Activated effector memory CD4-positive, alpha-beta T cell treated with Interleukin-2 at 50 U/mL for 16 hours (primary cell): ENCODE results near the gene MAN2B2.
A peak's percentile ranks its signal among the peaks of the same experiment; 100 is the strongest.
"Not testable (repeated sequence)": the region's sequence is repeated elsewhere in the genome, so short reads cannot be mapped to it uniquely, and the experiment has no call there.

Experiments
- DNase-seq: peaks from one replicate; pipeline ENCODE4 v3.0.0-alpha.2; 2020

Gene MAN2B2

DNA sequence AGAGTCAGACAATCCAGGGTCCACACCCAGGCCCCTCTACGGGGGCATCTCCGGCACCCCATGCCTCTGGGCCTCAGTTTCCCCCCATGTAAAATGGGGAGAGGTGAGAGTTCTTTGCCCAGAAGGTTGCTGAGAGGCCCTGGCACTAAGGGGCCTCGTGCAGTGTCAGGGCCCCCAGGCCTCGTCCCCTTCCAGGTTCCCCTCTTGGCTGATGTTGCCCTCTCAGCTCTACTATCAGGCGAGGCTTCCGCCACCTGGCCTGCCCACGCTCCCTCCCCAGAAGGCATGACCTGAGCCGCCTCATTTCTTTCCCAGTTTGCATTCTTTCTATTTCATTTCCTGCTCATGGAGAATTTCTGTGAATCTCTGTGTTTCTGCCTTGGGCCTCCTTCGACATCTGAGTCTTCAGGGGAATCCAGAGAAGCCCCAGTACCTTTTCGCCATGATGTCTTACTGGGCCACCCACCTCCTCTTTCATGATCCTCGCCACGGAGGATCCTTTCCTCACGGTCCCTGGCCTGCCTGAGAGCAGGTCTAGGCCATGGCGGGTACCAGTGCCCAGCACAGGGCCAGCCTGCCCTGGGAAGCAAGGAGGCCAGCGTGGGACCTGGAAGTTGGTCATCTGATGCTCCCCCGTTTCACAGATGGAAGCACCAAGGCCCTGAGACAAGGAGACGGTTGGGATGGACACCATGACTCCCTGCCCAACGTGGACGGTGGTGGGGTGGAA, 43.6 kb downstream of the MAN2B2 start:
- no peak for DNase-seq

DNA sequence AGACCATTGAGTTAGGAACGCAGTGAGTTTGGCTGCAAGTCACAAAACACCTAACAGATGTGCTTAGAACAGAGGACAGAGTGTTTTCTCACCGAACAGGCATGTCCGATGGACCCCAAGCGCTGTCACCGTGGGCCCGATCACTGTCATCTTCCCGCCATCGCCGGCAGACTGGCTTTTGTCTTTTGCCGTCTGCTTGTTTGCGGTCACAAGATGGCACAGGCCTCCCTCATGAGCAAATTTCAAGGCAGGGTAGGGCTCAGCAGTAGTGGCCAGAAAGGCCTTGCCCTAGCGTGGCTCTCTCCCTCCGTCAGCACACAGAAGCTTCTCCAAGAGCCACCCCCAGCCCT, 44.1 kb downstream of the MAN2B2 start:
- no peak for DNase-seq

DNA sequence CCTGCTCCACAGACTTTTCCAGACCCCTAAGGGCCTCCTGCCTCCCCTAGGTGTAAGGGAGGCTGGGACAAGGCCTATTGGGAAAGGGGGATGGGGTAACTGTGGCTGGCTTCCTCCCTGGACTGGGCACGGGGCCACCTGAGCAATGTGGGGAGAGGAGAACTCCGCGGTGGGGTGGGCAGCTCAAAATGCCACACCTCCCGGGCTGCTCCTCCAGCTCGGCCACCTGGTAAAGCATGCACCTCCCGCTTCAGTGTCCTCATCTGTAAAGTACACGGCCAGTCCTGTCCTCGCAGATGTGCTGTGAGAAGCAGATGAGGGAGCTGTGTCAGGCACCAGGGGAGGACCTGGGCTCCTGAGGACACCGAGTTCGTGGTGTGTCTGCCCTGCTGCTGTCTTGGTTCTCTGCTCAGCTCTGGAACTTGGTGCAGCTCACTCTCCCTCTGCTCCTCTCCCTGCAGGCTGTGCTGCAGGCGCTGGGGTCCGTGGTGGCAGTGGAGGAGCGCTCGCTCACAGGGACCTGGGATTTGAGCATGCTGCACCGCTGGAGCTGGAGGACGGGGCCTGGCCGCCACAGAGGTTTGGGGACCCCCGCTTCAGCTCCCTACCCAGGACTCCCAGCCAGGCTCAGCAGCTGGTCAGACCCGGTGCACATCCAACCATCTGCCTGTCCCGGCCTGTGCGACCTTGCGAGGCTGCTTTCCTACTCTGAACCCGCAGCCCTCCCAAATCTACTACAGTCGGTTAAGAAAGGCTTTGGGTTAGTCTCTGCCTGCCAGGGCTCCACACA, 44.7 kb downstream of the MAN2B2 start:
- no peak for DNase-seq

DNA sequence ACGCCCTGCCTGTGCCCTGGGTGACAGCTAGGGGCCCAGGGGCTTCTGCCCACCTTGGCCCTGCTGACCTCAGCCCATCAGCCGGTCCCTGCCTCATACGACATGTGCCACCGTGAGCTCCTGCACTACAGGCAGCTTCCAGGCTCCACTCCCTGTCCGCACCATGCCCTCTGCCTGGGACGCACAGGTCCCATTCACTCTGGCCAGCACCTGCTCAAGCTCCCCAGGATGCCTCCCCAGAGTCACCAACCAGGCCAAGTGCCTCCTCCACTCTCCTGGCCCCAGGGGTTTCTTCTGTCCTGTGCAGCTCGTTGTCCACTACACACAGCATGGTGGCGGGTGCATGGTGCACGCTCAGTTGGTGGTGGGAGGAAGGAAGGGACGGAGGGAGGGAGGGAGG, 45.3 kb downstream of the MAN2B2 start:
- DNase-seq = no peak

DNA sequence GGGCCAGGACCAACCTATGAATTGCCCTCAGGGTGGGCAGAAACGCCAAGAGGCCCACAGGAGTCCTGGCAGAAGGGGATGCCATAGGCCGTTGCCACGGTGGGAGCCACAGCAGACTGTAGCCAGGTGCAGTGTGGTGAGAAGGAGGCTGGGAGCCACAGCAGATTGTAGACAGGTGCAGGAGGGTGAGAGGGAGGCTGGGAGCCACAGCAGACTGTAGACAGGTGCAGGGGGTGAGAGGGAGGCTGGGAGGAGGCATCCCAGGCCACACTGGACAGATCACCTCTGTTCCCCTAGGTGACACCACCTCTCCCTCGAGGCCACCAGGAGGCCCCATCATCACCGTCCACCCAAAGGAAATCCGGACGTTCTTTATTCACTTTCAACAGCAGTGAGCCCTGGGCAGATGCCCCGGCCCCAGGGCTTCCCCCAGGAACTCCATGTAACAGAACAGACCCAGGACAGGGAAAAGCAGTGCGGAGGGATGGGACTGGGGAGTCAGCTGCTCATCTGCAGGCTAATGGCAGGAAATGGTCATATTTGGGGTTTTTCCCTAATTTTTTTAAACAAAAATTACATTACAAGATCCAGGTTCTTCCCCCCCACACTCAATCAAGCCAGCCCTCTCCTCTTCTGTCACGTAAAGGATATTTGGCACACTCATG, 46.0 kb downstream of the MAN2B2 start:
- no peak for DNase-seq

DNA sequence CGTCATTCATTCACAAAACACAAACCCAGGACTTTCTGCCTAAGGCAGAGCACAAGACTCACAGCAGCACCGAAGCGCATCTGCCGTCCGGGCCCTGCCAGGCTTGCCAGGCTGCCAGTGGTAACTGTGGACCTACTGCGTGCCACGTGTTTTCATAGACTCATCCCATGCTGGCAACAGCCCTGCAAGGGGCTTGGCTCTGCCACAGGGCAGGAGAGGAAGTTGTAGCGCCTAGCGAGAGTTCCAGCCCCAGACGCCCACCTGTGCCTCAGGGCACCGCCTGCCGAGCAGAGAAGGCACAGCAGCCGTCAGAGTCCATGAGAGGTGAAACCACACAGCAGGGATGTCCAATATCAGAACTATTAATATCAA, 46.6 kb downstream of the MAN2B2 start:
- DNase-seq = no peak

DNA sequence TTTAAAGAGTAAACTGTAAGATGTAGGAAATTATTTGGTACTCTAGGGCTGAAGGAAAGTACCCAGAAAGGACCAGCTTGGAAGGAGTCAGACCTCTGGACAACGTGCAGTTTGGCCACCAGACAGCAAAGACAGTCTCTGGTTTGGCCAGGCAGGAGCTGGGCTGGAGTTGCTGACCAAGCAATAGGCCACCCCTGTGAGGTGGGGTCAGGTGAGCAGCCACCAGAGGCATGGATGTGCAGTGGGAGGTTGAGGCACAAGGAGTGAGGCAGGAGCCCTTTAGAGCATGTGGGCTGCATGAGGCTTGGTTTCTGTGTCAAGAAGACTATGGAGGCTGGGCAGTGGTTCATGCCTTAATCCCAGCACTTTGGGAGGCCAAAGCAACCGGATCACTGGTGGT, 47.8 kb downstream of the MAN2B2 start:
- DNase-seq = no peak

DNA sequence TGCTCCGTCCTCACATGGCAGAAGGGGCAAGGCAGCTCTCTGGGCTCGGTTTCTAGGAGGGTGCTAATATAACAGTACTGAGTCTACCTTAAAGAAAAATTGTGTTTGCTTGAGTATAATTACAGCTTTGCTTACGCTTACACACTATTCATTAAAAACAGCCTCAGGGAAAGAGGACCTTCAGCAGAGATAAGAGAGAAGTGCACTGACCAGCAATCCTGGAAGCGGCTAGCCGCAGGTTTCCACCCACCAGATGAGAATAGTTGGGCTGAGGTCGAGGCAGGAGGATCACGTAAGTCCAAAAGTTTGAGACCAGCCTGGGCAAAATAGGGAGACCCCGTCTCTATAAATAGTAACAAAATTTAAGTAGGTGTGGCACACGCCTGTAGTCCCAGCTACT, 50.3 kb downstream of the MAN2B2 start:
- DNase-seq = no peak

DNA sequence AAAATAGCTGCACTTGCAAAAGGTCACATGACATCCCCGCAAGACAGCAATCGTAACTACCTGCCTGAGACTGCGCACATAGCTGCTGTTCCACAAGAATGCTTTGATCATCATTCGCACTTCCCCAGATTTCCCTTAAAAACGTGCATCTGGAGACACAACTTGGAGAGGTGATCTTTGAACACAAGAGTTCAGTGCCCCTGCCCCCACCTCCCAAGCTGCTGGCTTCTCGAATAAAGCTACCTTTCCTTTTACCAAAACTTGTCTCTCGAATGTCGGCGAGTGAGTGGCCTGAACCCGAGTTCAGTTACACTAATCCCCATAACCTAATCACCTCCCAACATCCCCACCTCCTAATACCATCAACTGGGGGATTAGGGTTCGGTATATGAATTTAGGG, 51.1 kb downstream of the MAN2B2 start:
- no peak for DNase-seq

DNA sequence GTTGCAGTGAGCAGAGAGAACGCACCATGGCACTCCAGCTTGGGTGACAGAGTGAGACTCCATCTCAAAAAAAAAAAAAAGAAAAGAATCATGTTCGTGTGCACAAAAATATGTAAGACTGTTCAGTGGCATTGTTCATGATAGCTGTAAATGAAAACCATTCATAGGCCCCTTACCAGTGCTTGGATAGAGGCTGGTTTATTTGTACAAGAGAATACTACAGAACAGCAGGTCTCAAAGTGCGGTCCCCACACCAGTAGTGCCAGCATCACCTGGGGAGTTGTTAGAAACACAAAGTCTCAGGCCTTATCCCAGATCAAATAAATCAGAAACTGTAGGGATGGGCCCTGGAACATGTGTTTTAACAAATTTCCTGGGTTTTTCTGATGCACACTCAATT, 52.8 kb downstream of the MAN2B2 start:
- DNase-seq = no peak

DNA sequence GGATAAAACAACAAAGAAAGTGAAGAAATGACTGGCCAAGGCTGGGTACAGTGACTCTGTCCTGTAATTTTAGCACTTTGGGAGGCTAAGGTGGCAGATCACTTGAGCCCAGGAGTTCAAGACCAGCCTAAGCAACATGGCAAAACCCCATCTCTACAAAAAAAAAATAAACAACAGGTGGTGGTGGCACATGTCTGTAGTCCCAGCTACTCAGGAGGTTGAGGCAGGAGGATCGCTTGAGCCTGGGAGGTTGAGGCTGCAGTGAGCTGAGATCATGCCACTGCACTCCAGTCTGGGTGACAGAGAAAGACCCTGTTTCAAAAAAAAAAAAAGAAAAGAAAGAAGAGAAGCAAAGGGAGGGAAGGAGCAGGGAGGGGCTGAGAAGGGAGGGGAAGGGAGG, 53.5 kb downstream of the MAN2B2 start:
- DNase-seq = not testable (repeated sequence)

DNA sequence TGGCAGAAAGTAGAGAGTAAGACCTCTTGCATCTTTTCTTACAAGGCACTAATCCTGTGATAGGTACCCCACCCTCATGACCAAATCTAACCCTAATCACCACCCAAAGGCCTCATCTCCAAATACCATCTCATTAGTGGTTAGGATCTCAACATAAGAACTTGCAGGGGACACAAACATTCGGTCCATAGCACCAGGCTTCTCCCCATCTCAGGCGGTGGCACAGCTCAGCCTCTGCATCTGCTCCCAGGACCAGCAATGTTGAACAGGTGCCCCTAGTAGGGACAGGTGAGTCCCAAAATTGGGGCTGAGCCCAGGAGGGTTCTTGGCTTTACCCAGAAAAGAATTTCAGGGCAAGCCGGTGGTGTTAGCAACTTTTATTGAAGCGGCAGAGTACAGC, 57.1 kb downstream of the MAN2B2 start:
- DNase-seq = no peak

DNA sequence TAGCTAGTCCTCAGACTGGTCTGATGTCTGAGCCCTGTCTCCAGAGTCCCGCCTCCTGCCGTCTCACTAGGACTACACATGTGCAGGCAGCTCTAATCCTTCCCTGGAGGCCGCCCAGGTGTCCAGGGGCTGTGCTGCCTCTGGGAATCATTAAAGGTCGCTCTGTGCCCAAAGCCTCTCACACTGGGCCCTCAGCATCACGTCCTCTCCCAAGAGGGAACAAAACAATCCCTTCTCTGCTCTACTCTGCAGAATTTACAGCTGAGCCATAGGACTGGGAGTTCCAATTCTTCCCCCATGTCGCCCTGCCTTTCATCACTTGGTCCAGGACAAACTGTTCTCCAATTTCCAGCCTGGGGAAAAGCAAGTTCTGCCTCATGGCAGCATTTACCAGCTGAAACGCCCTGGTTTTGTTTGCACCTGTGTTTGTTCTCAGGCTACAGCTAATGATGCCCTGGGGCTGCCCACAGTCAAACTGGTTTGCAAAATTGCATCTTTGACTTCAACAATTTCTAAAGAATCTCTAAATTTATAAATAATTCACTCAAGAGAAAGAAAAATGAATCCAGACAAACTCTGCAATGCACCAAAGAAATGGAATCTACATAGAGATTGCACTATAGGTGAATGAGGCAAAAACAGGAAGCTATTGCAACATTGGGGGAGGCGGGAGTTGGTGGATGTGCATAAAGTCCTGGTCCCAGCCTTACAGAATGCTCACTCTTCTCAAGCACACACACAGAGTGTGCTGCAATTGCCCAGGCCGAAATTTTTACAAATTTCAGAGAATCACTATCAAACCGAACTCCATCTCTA, 58.3 kb downstream of the MAN2B2 start:
- DNase-seq = no peak

DNA sequence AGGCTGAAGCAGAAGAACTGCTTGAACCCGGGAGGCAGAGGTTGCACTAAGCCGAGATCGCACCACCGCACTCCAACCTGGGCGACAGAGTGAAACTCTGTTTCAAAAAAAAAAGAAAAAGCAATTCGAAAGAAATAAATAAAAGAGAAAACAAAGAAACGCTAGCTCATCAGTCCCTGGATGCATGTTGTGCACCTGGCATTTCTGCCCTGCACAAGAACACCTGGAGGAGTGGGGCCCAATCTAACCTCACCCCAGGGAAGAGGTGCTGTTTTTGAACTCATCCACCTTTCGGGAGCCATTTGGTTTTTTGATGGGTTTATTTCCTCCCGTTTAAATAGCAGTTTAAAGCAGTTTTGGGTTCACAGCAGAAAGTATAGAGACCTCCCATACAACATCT, 59.8 kb downstream of the MAN2B2 start:
- no peak for DNase-seq

DNA sequence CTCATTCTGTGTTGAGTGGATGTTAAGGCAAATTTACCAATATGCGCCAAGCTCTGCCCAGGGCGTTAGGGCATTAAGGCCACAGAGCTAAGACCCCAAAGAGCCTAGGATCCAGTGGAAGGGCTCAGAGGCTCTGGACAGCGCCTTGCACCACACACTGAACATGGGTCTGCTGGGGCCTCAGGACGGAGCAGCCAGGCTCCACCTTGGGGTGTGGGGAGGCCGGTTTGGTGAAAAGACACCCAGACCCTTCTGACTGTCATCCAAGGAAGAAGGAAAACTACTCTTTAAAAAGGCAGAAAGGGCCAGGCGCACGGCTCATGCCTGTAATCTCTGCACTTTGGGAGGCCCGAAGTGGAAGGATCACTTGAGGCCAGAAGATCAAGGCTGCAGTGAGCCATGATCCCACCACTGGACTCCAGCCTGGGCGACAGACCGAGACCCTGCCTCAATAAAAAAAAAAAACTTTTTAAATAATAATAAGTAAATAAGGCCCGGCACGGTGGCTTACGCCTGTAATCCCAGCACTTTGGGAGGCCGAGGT, 64.2 kb downstream of the MAN2B2 start:
- DNase-seq = no peak

DNA sequence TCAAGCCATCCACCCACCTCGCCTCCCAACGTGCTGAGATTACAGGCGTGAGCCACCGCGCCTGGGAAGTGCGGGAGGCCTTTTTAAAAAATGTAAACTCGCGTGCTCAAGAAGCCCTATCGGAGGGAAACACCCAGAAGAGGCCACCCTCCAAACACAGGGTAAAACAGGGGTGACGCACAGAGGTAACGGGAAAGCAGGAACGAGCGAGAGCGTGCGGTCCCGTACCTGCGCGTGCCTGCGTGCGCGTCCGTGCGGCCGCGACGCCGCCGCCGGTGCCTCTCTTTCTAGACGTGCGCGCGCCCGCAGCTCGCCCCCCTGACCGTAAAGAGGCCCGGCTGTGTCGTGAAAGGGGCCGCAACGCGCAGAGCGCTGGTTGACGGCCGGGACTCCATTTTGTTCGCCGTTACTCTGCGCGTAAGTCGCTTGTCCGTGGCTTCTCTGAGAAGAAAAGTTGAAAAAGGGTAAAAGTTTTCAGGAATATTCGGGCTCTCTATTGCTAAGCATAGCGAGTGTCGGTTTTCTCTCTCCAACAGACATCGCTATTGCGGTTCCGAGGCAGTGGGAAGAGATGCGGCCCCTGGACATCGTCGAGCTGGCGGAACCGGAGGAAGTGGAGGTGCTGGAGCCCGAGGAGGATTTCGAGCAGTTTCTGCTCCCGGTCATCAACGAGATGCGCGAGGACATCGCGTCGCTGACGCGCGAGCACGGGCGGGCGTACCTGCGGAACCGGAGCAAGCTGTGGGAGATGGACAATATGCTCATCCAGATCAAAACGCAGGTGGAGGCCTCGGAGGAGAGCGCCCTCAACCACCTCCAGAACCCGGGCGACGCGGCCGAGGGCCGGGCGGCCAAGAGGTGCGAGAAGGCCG, 65.5 kb downstream of the MAN2B2 start, which contains the start of gene MRFAP1:
TSS of gene MRFAP1 (plus strand) at position 394 of the 872 bp plus-strand sequence. CDS start at position 572, 178 bp downstream.
- DNase-seq = peak; percentile 93

DNA sequence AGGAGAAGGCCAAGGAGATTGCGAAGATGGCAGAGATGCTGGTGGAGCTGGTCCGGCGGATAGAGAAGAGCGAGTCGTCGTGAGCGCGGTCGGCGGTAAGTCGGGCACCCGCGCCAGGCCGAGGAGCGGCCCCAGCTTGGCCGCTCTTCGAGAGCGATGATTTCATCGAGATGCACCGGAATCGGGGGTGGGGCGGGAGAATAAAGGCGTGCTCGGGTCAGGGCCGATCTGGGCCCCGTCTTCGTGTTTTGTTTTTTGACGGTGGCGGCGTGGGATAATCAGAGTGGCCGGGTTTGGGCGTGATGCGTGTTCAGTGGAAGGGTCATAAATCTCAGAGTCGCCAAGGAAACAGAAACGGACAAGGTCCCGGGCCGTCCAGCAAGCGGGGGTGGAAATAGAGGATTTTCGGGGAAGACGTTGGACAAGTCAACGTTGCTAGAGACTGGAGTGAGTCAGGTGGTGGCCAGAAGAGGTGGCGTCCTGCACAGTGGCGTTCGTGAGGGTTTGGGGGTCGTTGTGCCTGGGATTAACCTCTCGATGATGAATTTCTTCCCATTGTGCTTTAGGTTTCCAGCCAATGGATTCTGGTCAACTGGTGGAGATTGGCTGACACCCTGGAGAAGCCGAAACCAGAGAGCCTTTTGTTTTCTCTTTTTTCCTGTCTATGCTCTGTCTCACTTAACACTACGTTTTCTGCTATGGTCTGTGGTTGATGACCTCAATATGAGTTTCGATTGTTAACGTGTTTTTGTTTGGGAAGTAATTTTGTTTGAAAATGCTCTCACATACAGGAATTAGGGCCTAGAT, 66.4 kb downstream of the MAN2B2 start:
- peak; percentile 34 for DNase-seq

DNA sequence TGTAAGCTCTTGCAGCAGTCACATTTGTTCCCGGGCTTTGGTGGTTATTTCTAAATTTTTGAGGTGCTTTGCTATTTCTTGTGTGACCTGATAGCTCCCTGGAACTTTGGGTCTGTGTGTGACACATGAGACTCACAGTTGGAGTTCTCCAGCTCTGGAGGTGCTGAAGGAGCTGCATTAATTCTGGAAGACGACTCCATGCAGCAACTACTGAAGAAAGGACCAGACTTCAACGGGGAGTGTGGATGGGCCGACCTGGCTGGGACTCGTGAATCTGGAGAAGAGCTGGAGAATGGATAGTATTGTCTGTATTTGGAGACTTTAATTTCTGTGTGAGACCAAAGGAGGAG, 67.0 kb downstream of the MAN2B2 start:
- no peak for DNase-seq

DNA sequence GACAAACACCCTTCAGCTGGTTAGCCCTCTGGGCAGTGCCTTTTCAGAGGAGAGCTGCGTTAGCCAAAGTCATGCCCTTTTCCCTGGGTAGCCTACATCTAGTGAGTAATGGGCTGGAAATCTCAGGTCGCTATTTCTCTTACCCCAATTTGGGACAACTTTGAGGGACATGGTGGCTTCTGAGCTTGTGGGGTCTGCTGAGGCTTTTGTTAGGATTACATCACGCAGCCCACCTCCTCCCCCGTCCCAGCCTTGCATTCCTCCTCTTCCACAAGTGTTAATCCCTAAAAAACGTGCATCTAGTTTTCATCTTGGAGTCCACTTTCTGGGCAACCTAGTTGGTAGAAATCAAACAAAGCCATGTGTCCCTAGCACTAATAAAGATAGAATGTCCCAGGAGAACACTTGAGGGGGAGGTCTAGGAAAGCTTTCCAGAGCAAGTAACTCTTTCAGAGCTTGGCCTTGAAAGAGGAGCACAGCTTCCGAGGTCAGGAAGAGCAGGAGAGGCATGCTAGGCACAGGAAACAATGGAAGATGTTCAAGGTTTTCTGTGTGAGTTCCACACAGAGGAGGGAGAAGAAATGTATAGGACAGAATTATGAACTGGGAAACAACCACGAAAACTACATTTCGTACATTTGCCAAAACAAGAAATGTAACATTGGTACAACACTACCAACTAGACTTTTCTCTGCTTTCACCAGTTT, 68.3 kb downstream of the MAN2B2 start:
- no peak for DNase-seq

DNA sequence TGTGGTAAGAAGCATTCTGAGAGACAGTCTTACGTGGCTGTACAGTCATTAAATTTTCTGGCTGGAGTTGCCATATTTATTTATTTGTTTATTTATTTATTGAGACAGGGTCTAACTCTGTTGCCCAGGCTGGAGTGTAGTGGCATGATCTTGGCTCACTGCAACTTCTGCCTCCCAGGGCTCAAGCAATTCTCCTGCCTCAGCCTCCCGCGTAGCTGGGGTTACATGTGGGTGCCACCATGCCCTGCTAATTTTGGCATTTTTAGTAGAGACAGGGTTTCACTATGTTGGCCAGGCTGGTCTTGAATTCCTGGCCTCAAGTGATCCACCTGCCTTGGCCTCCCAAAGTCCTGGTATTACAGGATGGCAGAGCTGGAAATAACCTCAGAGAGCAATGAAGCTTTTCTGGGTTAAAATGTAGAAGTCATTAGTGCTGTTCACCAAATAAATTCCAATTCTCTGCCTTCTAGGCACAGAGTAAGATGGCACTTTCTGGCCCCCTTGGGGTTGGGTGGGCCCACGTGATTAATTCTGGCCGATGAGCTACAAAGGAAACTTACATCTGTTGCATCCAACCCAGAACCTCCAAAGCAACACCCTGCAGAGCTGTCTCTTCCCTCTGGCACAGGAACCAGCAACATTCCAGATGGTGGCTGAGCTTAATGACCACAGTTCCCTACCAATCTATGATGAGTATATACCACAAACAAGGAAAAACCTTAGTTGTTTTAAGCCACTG, 70.0 kb downstream of the MAN2B2 start:
- DNase-seq = no peak
